GM21526 (cell line): ENCODE results near the gene DHRS11.

ENCODE experiments used
- ATAC-seq: cut with Tn5 transposase; IDR thresholded peaks from one replicate; pipeline ENCODE4 v1.9.1; 2021; ENCODE audit warnings: moderate library complexity; ENCODE audit not compliant: unreplicated experiment, low FRiP score

Gene DHRS11

GRCh38 chr17:36643086-36643685 is 51.5 kb downstream of the DHRS11 start:
- ATAC-seq = no peak

- ATAC-seq = no peak
Observed at GRCh38 chr17:36645422-36645821, 53.7 kb downstream of the DHRS11 start.

DNA sequence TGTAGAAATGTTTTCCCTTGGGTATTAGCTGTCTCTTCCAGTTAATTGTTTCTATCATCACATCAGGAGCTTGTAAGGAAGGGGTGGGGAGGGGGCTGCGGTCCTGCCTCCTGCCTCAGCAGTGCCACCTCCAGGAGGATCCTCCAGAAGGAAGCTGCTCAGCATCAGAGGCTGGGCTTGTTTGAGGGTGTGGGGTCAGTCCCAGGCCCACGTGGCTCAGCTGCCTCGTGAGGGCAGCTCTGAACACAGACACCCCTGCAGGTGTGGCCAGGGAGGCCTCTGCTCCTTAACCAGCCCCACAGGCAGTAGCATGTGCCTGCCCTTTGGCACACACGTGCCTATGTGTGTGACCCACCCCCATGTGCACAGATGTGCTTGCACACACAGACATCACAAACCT is 56.0 kb downstream of the DHRS11 start:
- no peak for ATAC-seq

DNA sequence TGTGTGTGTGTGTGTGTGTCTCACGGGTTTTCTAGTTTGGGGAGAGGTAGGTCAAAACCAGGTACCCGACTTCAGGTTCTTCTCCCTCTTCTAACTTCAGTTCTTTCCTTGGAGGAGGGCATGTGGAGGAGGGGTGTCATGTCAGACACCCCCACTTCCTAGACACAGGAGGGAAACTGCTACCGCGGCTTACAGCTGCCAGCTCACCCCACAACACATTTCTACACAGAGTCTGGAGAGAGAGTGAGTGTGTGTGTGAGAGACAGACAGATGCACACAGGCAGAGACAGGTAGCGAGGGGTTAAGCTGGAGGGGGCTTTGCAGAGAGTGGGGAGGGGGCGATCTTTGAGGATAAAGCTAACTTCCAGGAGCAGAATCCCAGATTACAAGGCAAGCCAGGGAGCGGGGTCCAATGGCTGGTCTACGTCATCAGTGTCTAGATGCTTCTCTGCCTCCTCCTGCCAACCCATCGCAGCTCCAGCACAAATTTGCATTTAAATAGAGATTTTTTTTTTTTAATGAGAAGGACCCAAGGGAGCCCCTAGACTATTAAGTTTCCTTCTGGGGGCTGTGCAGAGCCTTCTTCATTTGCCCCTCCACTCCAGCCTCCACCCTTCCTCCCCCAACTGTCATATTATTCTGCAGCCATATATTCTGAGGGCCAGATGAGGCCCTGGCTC is 58.6 kb downstream of the DHRS11 start:
- no peak for ATAC-seq
